Measurements from ENCODE around the gene MFAP4.
A peak's percentile ranks its signal among the peaks of the same experiment; 100 is the strongest.

MFAP4 gene

GRCh38 chr17:19348081-19348650 lies 38.8 kb downstream of the MFAP4 start:
- no peak for DNase-seq (ENCODE audit: low read depth)

- no peak for DNase-seq (ENCODE audit: low read depth)
These were observed 39.5 kb downstream of the MFAP4 start for GRCh38 chr17:19347323-19348080.

- no peak for DNase-seq (ENCODE audit: low read depth)
These were observed 40.4 kb downstream of the MFAP4 start for GRCh38 chr17:19346351-19347255.

- DNase-seq (ENCODE audit: low read depth), result no peak
These were observed 41.3 kb downstream of the MFAP4 start for GRCh38 chr17:19345486-19346350.

- DNase-seq (ENCODE audit: low read depth), result no peak
These were observed 41.9 kb downstream of the MFAP4 start for GRCh38 chr17:19345067-19345460.

GRCh38 chr17:19344311-19345066 lies 42.5 kb downstream of the MFAP4 start:
- no peak for DNase-seq (ENCODE audit: low read depth)

GRCh38 chr17:19343671-19344151 lies 43.3 kb downstream of the MFAP4 start:
- DNase-seq (ENCODE audit: low read depth), result no peak

GRCh38 chr17:19343256-19343630 lies 43.7 kb downstream of the MFAP4 start:
- no peak for DNase-seq (ENCODE audit: low read depth)

GRCh38 chr17:19342611-19343255 lies 44.3 kb downstream of the MFAP4 start:
- no peak for DNase-seq (ENCODE audit: low read depth)

GRCh38 chr17:19341641-19342610 lies 45.1 kb downstream of the MFAP4 start:
- DNase-seq (ENCODE audit: low read depth), result no peak

- DNase-seq (ENCODE audit: low read depth), result no peak
These were observed 45.8 kb downstream of the MFAP4 start for GRCh38 chr17:19341211-19341631.

GRCh38 chr17:19339341-19339815 lies 47.6 kb downstream of the MFAP4 start:
- no peak for DNase-seq (ENCODE audit: low read depth)

GRCh38 chr17:19338031-19338990 lies 48.7 kb downstream of the MFAP4 start:
- DNase-seq (ENCODE audit: low read depth), result peak; percentile 38

GRCh38 chr17:19337712-19338023 lies 49.3 kb downstream of the MFAP4 start:
- no peak for DNase-seq (ENCODE audit: low read depth)

GRCh38 chr17:19336938-19337711 lies 49.9 kb downstream of the MFAP4 start:
- no peak for DNase-seq (ENCODE audit: low read depth)

- no peak for DNase-seq (ENCODE audit: low read depth)
These were observed 50.9 kb downstream of the MFAP4 start for GRCh38 chr17:19335951-19336631.

GRCh38 chr17:19334331-19334730 lies 52.7 kb downstream of the MFAP4 start:
- no peak for DNase-seq (ENCODE audit: low read depth)

All from T-helper 22 cell (primary cell).